GM12892 (cell line): ENCODE results near the gene MORN4.

Experiments used
- POLR2A ChIP-seq: IDR thresholded peaks from 2 replicates; pipeline ENCODE4 v1.6.1; 2011; ENCODE audit warnings: low read depth, low read length, control low read depth
- POLR2AphosphoS5 ChIP-seq: IDR thresholded peaks from 2 replicates; pipeline ENCODE4 v1.6.1; 2011; ENCODE audit warnings: low read depth, low read length, control low read depth
- TAF1 ChIP-seq: IDR thresholded peaks from 2 replicates; pipeline ENCODE4 v1.6.1; 2011; ENCODE audit warnings: low read depth, mild to moderate bottlenecking, control low read depth, low read length, borderline replicate concordance

- TF ChIP-seq POLR2AphosphoS5: no peak
- no peak for TF ChIP-seq POLR2A
- TF ChIP-seq TAF1: no peak
Observed at GRCh38 chr10:97635577-97635976, 2.3 kb upstream of the MORN4 start.
